ENCODE results near the gene DUSP23. TPM values are rescaled to one million over a fixed set of nuclear protein-coding genes. Genes with fewer than 3 reads are reported as not detected.

Gene DUSP23
- polyA plus RNA-seq, 1 experiment, result 22.8 TPM

DNA sequence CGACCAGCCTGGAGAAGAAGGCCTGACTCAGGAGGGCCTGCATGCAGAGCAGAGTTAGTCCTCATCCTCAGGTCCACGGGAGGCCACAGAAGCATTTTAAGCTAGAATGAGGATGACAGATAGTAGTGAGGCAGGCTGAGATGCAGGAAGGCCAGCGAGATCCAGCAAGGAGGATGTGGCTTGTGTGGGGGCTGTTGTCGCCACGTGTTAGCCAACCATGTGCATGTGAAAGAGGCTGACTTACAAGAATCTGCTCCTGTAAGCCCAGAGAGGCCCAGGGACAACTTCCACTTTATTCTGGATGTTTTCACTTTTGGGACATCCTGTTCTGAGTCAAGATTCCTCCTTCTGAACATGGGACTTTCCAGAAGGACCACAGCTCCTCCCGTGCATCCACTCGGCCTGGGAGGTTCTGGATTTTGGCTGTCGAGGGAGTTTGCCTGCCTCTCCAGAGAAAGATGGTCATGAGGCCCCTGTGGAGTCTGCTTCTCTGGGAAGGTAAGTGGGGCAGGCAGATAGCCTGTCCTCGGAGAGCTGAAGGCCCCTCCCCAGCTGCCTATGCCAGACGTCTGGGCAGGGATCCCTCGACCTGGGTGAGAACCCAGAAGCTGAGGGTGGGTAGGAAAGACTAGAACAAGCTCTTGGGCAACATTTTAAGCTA is 45.8 kb downstream of the DUSP23 start, which contains the start of gene SLAMF8:
SLAMF8 (plus strand) TSS at position 433 of the 661 bp plus-strand sequence; CDS start at position 459, 26 bp downstream.
- TF ChIP-seq, protein P1, sequence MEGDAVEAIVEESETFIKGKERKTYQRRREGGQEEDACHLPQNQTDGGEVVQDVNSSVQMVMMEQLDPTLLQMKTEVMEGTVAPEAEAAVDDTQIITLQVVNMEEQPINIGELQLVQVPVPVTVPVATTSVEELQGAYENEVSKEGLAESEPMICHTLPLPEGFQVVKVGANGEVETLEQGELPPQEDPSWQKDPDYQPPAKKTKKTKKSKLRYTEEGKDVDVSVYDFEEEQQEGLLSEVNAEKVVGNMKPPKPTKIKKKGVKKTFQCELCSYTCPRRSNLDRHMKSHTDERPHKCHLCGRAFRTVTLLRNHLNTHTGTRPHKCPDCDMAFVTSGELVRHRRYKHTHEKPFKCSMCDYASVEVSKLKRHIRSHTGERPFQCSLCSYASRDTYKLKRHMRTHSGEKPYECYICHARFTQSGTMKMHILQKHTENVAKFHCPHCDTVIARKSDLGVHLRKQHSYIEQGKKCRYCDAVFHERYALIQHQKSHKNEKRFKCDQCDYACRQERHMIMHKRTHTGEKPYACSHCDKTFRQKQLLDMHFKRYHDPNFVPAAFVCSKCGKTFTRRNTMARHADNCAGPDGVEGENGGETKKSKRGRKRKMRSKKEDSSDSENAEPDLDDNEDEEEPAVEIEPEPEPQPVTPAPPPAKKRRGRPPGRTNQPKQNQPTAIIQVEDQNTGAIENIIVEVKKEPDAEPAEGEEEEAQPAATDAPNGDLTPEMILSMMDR (IDR thresholded peaks at IDR 0.05; ENCODE audit: insufficient read depth, low read depth, low read length), result no peak
- POLR2A ChIA-PET, result no interaction called here
- Histone ChIP-seq H3K4me3 (ENCODE audit: low read depth, low read length) (no peak within 1 kb of the TSS), H3K36me3 (ENCODE audit: control insufficient read depth, insufficient read depth, low read length) (no peaks in the 10 kb centered on the region), H3K27me3 (ENCODE audit: control insufficient read depth, insufficient read depth, low read length) (peaks cover 9% of the 10 kb centered on the region)
- CTCF ChIA-PET, result interaction anchor here (1.4 to 2.1 kb wide), 2 partner anchors 22 to 64 kb away, joined by 3 to 6 read pairs; no protein-coding TSS in a partner anchor
- no peak for DNase-seq (ENCODE audit: low read depth)

DNA sequence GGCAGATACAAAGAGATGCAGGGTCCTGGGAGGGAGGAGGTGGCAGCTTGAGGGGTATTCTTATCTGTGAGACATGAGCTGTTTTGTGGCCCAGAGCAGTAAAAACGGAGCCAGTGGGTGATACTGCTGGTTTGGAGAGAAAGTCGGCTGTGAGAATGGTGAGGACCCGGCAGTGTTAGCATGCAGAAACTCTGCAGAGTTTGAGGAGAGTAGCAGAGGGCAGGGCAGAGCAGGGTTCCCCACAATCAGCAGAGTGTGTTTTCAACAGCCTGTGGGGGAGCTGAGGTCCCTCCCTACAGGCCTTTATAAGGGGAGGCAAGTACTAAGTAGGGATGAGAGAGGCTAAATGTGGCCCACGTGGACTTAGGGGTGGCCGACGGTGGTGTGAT is 46.3 kb downstream of the DUSP23 start:
- no peak for DNase-seq (ENCODE audit: low read depth)
- POLR2A ChIA-PET, result no interaction called here
- TF ChIP-seq, protein P1 (IDR thresholded peaks at IDR 0.05; ENCODE audit: insufficient read depth, low read depth, low read length), result no peak

DNA sequence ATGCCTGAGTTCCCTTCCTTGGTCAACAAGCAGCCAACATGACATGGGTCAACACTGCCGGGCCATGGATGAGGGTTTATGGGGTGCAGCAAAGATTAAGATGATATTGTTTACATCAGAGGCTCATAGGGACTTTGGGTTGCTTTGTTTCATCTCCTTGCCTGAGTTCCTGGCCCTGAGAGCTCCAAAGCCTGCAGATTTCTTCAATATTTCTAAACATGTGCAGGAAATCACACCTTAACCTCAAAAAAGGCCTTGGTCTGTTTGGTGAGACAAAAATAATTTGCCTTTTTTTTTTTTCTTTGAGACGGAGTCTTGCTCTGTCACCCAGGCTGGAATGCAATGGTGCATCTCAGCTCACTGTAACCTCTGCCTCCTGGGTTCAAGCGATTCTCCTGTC is 46.8 kb downstream of the DUSP23 start:
- no peaks in the 10 kb centered on the region for H3K36me3 ChIP-seq (ENCODE audit: control insufficient read depth, insufficient read depth, low read length)
- TF ChIP-seq, protein P1 (IDR thresholded peaks at IDR 0.05; ENCODE audit: insufficient read depth, low read depth, low read length), result no peak
- peaks cover 3% of the 10 kb centered on the region for H3K27me3 ChIP-seq (ENCODE audit: control insufficient read depth, insufficient read depth, low read length)
- DNase-seq (ENCODE audit: low read depth), result no peak
- CTCF ChIA-PET, result interaction anchor here (0.8 to 2.1 kb wide), 2 partner anchors 8 to 63 kb away, joined by 3 to 6 read pairs; no protein-coding TSS in a partner anchor
- POLR2A ChIA-PET, result no interaction called here
- no peak overlapping the region for H3K4me3 ChIP-seq (ENCODE audit: low read depth, low read length)

More for the DNA sequence above, 46.3 kb downstream of the DUSP23 start:
- no peaks in the 10 kb centered on the region for H3K36me3 ChIP-seq (ENCODE audit: control insufficient read depth, insufficient read depth, low read length)
- peaks cover 6% of the 10 kb centered on the region for H3K27me3 ChIP-seq (ENCODE audit: control insufficient read depth, insufficient read depth, low read length)
- H3K4me3 ChIP-seq (ENCODE audit: low read depth, low read length), result no peak overlapping the region
- CTCF ChIA-PET, result interaction anchor here (0.8 to 2.1 kb wide), 2 partner anchors 8 to 64 kb away, joined by 3 to 6 read pairs; no protein-coding TSS in a partner anchor

DNA sequence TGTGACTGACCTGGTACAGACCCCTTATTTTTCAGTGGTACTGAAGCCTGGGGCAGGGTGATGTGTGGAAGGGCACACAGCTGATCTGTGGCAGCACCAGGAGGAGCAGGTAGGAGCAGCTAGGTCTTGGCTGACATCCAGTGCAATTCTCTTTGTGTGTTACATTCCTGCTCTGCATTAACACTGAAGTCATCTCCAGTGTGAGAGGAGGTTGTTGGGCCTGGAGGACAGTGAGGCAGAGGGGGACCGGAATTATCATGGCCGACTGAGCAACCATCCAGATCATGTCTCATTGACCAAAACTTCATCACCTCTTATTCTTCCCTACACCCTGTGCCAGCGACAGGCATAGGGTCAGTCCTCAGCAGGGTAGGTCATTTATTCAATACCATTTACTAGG is 47.4 kb downstream of the DUSP23 start:
- DNase-seq (ENCODE audit: low read depth), result no peak
- POLR2A ChIA-PET, result no interaction called here
- Histone ChIP-seq H3K4me3 (ENCODE audit: low read depth, low read length) (no peak overlapping the region), H3K27me3 (ENCODE audit: control insufficient read depth, insufficient read depth, low read length) (no peaks in the 10 kb centered on the region), H3K36me3 (ENCODE audit: control insufficient read depth, insufficient read depth, low read length) (no peaks in the 10 kb centered on the region)
- CTCF ChIA-PET, result interaction anchor here (0.8 to 2.1 kb wide), 3 partner anchors 8 to 63 kb away, joined by 3 to 6 read pairs (median 4); no protein-coding TSS in a partner anchor
- TF ChIP-seq, protein P1 (IDR thresholded peaks at IDR 0.05; ENCODE audit: insufficient read depth, low read depth, low read length), result no peak

DNA sequence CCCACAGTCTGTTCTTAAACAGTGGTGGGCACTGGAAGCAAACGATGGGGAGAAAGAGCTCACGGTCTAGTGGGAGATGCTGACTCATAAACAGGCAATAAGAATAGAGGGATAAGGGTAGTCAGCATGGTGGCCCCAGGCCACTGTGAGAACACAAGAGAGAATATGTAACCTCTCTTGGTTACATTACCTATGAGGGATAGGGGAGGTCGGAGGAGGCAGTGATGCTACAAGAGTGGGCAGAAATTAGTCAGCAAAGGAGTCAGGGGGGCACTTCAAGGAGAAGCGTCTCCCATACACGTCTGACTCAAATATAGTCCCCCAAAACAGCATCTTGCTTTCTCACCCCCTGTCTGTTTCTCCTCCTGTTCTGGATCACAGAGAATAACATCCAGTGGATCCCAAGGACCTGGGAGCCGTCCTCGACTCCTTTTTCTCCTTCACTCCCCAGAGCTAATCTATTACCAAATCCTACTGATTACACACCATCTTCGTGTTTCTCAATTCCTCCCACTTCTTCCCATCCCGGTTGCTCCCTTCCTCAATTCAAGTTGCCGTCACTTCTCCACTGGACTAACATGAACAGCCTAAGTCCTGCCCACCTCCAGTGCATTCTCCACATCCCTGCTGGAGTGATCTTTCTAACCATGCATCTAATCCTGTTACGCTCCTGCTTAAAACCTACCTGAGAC is 48.0 kb downstream of the DUSP23 start:
- TF ChIP-seq, protein P1 (IDR thresholded peaks at IDR 0.05; ENCODE audit: insufficient read depth, low read depth, low read length), result no peak
- CTCF ChIA-PET, result interaction anchor here (2.0 kb wide), 1 partner anchor 9 kb away, joined by 4 read pairs; no protein-coding TSS in a partner anchor
- DNase-seq (ENCODE audit: low read depth), result no peak
- H3K27me3 ChIP-seq (ENCODE audit: control insufficient read depth, insufficient read depth, low read length), result no peaks in the 10 kb centered on the region
- POLR2A ChIA-PET, result no interaction called here
- H3K4me3 ChIP-seq (ENCODE audit: low read depth, low read length), result no peak overlapping the region
- no peaks in the 10 kb centered on the region for H3K36me3 ChIP-seq (ENCODE audit: control insufficient read depth, insufficient read depth, low read length)
